D341Med (cell line): ENCODE data around the gene PAQR7.

Experiments
- DNase-seq: peaks from one replicate; pipeline ENCODE4 v3.0.0; 2012; ENCODE audit warnings: low spot score

Gene PAQR7

DNA sequence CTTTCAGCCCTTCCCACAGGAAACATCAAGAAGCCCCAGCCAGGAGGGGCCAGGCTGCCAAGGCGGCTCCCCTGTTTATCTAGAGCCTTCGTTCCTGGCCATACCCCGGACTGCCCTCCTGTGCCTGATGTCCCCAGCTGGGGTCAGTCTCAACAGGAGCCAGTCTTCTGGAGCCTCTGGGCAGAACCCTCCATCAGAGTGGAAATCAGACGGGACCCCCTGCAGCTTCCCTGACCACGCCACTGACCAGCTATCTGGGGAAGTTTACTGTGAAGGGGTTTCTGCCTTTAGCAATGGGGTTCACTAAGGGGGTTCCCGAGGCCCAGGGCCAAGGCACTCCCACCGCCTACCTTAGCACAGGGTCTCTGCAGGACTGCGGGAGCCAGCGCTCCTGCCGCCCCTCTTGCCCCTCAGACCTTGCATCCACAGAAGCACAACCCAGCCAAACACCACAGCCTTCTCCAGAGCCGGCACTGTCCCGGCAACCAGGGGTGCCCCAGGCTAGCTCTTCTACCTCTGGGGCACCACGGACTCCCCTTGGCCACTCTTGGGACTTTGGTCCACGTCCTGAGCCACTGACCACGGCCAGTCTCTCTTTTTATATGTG, 59.3 kb downstream of the PAQR7 start:
- no peak for DNase-seq

DNA sequence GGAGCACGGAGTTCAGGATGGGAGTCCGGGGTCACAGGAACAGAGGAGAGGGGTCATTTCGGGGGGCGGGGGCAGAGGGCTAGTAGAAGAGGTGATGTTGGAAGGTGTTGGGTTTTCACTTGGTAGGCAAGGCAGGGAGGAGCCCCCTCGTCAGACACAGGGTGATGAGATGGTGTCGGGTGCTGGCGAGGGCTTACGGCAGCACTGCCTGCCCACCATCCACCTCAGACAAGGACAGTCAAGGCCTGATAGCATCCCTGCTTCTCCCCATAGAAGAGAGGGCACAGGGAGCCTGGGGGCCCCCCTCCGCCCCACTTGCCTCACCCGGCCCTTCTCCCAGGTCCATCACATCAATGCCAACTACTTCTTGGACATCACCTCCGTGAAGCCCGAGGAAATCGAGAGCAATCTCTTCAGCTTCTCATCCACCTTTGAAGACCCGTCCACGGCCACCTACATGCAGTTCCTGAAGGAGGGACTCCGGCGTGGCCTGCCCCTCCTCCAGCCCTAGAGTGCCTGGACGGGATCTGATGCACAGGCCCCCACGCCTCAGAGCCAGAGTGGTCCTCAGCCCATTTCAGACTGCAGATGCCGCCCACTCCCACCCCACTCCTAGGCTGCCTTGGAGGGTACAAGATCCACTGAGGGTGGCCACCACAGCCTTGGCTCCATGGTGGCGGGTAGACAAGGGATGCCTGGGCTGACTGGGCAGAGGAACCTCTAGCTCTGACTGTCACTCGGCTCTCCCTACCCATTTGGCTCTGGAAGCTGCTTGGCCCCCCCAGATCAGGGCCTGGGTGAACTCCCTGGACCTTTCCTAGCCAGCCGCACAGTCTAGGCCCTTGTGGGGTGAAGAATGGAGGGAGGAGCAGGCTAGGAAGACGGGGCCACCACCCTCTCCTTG, 60.0 kb downstream of the PAQR7 start:
- DNase-seq, result no peak

DNA sequence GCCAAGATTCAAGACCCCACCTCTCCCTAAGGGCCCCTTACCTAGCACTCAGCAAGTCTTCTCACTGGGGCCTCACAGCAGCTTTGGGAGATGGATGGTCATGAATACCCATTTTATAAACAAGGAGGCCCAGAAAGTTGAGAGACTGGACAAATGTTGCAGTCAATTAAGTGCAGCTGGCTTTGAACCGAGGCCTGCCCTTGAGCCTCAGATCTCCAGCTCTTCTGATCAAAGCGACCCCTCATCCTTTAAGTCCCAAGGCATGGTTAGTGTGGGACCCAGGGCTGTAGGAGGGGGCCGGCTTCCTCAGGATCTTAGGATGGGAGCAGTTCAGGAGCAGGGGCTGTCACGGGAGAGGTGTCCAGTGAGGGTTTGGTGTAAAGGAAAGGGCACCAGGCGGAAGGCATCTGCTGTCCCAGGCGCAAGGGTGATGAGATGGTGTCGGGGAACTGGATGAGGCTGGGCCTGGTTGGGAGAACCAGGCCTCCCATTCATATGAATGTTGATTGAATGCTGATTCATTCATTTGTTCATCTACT, 60.9 kb downstream of the PAQR7 start:
- no peak for DNase-seq

DNA sequence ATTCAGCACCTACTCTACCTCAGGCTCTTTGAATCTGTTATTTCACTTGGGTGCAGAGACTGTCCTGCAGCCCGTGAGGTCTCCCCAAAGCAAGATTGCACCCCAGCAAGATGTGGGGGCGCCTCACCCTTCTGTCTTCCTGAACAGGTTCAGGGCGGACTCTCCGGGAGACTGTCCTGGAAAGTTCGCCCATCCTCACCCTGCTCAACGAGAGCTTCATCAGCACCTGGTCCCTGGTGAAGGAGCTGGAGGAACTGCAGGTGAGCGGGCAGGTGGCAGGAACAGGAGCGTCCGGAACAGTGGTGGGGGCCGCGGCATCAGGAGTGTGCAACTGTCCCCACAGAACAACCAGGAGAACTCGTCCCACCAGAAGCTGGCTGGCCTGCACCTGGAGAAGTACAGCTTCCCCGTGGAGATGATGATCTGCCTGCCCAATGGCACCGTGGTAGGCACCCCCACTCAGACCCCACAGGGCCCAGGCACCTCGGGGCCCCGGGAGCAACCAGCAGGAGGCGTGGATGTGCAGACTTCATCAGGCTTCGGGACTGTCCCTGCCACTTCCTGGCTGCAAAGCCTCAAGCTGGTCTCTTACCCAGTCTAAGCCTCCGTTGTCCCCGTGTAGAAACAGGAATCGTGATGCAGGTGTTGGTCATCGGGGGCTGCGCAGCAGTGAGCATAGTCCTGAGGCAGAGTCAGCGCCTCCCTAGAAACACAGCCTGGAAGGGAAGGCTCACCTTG, 61.6 kb downstream of the PAQR7 start:
- DNase-seq, result no peak

DNA sequence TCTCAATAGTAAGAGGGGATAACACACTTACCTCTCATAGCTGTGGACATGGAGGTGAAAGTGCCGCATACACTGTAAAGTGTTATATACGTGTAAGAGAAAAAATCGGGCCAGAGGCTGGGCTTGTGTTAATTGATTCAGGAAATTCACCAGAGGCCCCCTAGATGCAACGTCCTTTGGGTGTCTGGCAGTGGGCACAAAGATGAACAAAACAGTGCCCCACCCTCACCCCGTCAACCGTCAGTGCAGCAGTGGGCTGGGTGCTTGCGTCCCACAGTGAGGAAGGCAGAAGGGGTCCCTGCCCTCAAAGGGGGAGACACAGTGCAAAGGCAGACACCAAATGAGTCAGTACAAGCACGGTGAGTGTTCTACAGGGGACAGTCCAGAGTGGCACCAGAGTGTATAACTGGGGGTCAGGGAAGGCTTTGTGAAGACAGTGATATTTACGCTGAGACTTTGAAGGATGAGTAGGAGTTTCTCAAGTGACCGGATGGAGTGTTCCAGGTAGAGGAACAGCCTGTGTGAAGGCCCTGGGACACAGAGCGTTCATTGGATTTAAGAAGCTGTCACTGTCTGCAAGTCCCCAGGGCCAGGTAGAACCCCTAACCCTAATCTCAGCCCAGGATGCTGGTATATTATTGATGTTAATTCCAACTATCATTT, 62.3 kb downstream of the PAQR7 start:
- DNase-seq, result no peak
